Cardiac atrium fibroblast (primary cell): Measurements from ENCODE around the gene METTL9. TPM values are rescaled to one million over a fixed set of nuclear protein-coding genes. Genes with fewer than 3 reads are reported as not detected.

Experiments used
- total RNA-seq: library from RNA; depleted of rRNA; stranded (reverse); fragments of >200 nt; gene quantifications from 2 replicates; pipeline ENCODE4 v1.2.3, GENCODE V29; 2015

Gene METTL9
- 115 and 123 TPM in 2 replicates for total RNA-seq

DNA sequence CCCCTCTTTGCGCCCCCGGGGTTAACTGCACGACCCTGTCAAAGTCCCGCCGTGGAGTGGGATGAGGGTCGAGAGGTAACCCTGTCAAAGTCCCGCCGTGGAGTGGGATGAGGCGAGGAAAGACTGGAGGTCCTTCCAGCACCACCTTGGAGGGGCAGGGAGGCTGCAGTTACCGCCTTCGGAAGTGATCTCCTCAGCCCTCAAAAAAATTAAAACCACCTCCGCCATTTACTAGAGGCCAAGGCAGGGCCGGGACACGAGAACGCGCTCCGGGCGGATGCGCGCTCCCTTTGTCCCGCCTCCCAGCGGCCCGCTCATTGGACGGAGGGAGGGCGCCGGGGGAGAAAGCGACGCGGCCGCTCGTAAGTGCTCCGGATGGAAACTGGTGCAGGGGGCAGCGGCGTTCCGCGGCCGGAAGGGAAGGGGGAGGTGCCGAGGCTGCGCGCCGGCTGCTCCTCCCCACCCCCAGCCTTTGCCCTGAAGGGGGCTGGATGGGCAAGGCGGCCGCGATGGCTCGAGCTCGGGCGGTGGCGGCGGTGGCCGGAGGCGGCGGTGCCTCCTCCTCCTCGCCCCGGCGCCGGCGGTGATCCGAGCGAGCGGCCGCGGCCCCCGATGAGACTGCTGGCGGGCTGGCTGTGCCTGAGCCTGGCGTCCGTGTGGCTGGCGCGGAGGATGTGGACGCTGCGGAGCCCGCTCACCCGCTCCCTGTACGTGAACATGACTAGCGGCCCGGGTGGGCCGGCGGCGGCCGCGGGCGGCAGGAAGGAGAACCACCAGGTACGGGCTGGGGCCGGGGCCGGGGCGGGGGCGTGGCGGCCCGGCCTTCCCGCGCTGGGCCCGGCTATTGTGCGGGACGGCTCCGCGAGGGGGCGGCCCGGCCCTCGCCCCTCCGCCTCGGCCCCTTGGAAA lies at the start of gene METTL9:
METTL9 (plus strand) TSS at position 456 of the 909 bp plus-strand sequence; CDS start at position 613, 157 bp downstream.

DNA sequence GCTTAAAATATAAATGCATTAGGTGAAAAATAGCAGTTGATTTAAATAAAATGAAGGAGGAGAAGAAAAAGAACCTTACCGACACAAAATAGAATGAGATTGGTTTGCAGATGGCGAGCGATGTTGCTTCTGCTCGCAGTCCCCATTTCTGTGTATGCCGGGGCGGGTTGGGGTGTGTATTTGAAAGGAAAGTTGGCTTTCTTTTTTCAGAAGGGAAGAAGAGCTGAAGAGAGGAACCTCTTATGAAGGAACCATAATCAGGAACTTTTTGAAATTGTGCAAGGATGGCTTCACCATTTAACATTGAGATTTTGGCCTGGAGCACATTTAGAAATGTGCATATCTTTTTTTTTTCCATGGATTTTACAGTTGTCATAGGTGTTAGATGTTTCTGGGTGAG lies 53.1 kb downstream of the METTL9 start, which contains the start of gene IGSF6:
IGSF6 (minus strand) TSS at position 156 of the 400 bp plus-strand sequence; CDS start at position 146, 10 bp downstream.

DNA sequence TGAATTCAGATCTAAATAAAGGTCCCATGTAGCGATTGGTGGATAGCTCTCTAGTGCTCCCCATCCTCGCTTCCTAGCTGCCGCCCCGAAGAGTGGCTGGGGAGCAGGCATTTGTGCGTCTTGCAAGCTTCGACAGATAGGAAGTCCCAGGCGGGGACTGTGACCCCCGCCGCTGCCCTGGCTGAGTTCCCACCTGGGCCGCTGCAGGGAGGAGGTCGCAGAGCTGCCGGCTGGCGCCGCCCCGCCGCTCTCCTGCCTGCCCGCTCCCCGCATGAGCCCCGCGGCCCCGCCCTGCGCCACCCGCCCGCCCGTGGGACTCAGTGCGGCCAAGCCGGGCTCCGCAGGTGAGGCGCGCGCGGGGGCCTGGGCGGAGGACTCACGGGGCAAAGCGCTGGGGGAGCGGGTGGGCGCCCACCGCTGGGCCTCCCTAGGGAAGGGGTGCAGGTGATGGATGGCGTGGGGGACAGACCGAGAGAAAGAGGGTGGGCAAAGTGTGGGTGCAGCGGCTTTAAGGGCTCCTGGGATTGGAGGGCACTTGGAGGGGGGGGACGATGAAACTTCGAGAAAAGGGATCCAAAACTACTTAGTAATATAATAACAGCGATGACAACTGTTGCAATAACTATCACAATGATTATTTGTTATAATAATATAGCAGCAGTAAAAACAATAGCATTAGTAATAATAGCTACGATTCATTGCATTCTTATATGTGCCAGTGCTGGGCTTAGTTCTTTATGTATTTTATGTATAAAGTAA lies 64.7 kb downstream of the METTL9 start, which contains the start of gene OTOA:
OTOA (plus strand) TSS at position 80 of the 759 bp plus-strand sequence. CDS start 14,547 bp downstream, outside the sequence.

Other genes with a start within 250 kb of the METTL9 start
- gene IGSF6, start 53.0 kb downstream of the METTL9 start, total RNA-seq = not detected in 2 replicates
- gene OTOA, start 64.4 kb downstream of the METTL9 start, total RNA-seq = not detected in 2 replicates